Limb (tissue), 2 donors: ENCODE data around the gene EVX2.

Experiments
- DNase-seq, 2 donors: peaks; one replicate each; pipeline ENCODE4 v3.0.0-alpha.2; 2016; ENCODE audit errors: extremely low spot score in 2 of 2

The EVX2 gene

DNA sequence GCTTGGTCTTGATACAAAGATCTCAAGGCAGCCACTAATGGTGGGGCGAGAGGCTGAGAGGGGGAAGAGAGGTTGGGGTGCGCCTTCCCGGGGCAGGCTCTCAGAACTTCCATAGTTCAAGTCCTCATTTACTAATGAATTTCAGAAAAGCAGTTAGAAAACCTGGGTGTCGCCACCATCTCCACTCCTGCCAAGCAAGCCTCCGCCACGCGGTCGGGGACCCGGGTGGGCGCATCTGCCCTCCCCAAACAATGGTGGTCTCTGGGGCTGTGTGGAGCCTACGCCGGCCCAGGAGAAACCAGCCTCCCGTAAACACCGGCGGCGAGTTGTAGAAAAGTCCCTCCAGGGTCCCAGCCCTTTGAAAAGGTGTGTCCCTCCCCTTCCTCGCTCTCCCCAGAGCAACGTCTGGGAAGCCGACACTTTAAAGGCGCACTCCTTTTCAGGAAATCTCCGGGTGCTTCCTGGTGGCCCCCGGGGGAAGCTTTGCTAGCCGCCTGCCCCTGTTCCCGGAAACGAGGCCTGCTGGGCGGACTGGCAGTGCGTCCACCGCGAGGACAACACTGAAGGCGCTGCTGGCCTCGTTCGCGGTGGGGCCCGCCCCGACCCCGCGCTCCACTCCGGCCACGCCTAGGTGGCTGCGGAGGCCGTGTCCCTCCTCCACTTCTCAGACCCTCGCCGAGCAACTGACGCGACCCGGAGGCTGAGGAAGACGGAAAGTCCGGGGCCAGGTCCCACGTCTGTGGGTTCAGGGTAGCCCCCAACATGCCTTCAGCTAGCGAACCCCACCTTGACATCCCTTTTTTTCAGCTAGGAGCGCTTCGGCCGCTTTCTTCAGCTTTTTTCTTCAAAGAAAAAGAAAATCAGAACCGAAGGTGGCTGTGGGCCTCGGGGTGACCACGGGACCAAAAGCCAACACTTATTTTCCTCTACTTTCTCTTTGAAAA is 16.8 kb downstream of the EVX2 start:
- peak in 1 of 2 donors; percentile 48 for DNase-seq

DNA sequence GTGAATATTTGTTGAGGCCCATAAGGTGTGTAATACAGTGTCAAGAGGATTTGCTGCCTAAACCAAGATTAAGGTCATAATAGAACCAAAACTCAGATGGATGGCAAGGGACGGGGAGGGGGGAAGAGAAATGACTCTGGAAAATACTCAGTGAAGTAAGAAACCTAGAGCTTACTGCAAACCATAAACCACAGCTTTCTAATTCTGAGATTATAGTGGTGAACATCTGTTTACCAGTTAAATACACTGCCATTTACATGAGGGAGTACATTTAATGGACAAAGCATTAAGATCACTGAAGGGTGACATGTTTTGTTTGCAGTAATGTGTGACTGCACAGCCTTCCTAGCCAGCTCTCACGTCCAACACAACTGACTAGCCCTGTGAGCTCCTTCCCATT is 19.8 kb downstream of the EVX2 start:
- no peak for DNase-seq

DNA sequence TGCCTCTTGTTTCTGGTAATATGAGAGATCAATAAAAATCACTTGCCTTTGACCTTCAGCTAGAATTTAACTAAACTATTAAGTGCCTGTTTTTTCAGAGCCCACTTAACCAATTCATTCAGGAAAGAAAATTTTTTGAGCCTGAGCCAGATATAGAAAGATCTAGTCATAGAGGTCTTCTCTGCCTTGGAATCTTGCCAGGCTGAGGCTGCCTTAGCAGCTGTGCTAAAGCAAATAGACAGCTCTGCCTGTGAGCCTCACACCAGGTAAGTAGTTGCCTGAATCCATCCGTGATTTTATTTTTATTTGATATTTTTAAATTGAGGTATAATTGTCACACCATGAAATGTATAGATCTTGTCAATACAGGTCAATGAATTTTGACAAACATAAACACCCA is 27.4 kb downstream of the EVX2 start:
- no peak for DNase-seq

DNA sequence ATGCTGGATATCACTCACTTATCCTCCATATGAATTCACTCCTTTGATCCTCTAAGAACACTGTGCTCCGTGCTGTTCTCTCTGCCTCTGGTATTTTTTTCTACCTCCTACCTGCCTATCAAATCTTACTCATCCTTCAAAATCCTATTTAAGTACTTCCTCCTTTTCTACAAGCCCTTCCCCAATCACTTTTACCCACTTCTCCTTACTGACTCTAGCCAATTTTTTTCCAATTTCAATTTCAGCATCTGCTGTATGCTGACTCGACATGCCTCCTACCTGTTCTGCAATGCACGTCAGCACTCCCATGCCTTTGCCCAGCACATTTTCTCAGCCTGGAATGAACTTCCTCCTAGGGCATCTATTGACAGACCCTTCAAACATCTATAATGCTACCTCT is 44.4 kb downstream of the EVX2 start:
- DNase-seq, result no peak

DNA sequence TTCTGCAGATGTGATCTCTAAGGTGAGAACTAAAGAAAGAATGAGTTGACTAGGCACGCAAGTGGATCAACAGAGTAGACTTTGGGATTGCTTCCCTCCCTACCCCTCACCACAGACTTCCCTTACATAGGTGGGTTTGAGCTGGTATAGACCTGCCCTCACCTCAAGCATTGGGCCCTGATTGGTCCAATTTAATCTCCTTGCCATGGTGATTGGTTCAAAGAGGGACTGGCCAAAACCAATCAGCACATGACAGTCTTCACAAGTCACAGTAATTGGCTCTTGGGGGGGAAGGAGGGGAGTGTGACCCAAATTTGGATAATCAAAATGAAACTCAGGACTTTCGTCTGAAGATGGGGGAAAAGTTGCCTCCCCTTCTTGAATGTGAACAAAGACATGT is 45.1 kb downstream of the EVX2 start:
- DNase-seq, result no peak

DNA sequence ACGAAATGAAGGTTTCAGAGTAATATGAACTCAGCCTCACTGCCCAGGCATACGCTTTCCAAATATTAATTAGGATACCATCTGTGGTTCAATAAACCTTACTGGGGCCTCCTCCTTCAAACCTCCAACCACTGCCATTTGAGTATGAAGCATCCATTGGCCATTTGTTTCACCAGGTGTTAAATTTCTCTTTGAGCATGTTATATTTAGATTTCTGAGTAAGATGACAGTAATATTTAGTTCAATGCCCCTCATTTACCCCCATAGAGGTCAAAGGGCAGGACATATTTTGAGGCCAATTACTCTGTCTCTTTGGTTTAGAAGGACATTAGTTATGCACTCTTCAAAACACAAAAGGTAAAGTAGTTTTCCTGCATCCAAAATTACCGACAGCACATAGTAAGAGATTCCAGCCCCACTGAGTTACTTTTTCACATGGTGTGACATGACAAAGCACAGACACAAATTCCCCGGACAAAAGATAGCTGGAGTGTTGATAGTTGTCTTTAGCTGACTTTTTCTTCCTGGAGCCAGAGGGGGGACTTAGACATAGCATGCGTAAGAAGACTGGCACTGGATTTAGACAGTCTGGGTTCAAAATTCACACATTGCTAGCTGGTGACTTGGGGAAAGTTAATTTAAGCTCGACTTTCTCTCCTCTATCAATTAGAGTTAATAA is 48.6 kb downstream of the EVX2 start:
- no peak for DNase-seq

DNA sequence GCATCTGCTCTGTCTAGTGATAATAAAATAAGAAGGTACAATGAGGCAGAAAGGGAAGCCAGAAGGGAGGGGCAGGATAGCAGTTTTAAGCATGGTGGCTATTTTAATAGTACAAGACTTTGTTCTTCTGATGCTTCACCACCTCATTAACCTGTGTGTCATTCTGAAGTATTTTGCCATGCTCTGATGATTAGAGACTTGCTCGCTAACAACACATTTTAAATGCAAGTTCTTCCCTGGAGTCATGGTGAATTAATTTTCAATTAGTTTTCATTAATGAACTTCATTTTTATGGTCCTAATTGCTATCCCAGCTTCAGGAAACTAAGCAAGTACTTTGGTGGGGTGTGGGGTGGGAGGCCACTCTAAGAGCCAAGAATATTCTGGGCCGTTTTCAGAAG is 56.0 kb downstream of the EVX2 start:
- DNase-seq, result no peak
